ENCODE data around the gene JAK3.

DNA sequence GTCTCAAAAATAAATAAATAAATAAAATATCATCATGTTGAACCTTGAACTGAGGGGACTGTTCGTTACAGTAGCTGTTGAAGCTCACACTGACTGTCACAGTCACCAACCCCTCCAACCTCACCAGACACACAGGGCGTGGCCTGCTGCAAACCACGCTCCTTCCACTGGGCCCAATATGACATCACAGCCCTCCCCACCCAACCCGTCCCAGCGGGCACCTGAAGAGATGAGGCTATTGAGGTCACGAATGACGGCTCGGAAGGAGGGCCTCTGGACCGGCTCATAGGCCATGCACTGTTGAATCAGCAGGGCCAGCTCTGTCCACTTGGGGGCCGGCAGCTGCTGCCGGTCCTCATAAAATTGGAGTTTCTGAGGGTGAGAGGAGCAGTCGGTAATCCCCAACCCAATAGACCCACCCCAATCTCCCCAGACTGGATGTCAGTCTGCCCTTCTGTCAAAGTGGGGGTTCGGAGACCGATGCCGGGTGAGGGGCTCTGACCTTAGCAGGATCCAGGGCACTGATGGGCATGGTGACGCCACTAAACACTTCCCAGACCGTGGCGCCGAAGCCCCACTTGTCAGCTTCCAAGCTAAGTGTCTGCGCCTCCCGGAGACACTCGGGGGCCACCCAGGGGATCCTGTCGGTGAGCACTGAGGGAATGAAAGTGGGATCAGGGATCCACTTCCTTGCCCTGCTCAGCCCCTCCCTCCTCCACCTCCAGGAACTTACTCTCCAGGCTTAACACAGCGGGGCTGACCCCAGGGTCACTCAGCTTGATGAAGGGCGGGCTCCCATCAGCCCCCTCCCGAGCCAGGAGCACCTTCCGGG, 13.2 kb downstream of the JAK3 start:
- TF ChIP-seq, protein P1, sequence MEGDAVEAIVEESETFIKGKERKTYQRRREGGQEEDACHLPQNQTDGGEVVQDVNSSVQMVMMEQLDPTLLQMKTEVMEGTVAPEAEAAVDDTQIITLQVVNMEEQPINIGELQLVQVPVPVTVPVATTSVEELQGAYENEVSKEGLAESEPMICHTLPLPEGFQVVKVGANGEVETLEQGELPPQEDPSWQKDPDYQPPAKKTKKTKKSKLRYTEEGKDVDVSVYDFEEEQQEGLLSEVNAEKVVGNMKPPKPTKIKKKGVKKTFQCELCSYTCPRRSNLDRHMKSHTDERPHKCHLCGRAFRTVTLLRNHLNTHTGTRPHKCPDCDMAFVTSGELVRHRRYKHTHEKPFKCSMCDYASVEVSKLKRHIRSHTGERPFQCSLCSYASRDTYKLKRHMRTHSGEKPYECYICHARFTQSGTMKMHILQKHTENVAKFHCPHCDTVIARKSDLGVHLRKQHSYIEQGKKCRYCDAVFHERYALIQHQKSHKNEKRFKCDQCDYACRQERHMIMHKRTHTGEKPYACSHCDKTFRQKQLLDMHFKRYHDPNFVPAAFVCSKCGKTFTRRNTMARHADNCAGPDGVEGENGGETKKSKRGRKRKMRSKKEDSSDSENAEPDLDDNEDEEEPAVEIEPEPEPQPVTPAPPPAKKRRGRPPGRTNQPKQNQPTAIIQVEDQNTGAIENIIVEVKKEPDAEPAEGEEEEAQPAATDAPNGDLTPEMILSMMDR (IDR thresholded peaks at IDR 0.05), result no peak
- no peak for TF ChIP-seq POLR2AphosphoS5 (IDR thresholded peaks at IDR 0.05; ENCODE audit: insufficient read depth in 1 of 2, low read depth in 1 of 2)

All from vagina (tissue), 2 donors.